Panc1 (cell line): ENCODE measurements around the gene ITIH6. TPM values are rescaled to one million over a fixed set of nuclear protein-coding genes. Genes with fewer than 3 reads are reported as not detected.

Experiments used
- ATAC-seq: fragments of 200-7000 bp; cut with Tn5 transposase; 2 replicates; pipeline ENCODE4 v1.9.1; 2020; ENCODE audit warnings: mild to moderate bottlenecking, moderate library complexity
- BruUV-seq: library from RNA; stranded (reverse); fragments of 400-500 nt; replicated peaks from 2 replicates; lab custom pipeline; 2021; lab: Mats Ljungman, UMichigan
- CTCF ChIA-PET: fragments of 300-600 bp; sonication (Branson Sonifier 250); formaldehyde crosslinking; loops from one replicate; lab custom pipeline; 2022; ENCODE audit warnings: antibody characterized with exemption; lab: Charles Lee
- POLR2A ChIA-PET: fragments of 300-600 bp; sonication (Branson Sonifier 250); formaldehyde crosslinking; loops from one replicate; lab custom pipeline; 2022; ENCODE audit warnings: antibody characterized with exemption; lab: Charles Lee
- DNase-seq: peaks from one replicate; pipeline ENCODE4 v3.0.0-alpha.2; 2010; ENCODE audit warnings: low read depth, low spot score
- H3K27ac ChIP-seq: 2 replicates; pipeline ENCODE4 v1.5.1; 2011; ENCODE audit warnings: mild to moderate bottlenecking, low read length, inconsistent platforms
- H3K27me3 ChIP-seq: fragments of 200-500 bp; sonication (Bioruptor generic); 2 replicates; pipeline ENCODE4 v1.6.0; 2014; ENCODE audit warnings: low read length, inconsistent platforms; ENCODE audit not compliant: control insufficient read depth, insufficient read depth
- H3K36me3 ChIP-seq: fragments of 200-500 bp; sonication (Bioruptor generic); 2 replicates; pipeline ENCODE4 v1.5.1; 2014; ENCODE audit warnings: inconsistent platforms, mild to moderate bottlenecking, low read length, moderate library complexity; ENCODE audit not compliant: control insufficient read depth, insufficient read depth
- H3K4me1 ChIP-seq: 2 replicates; pipeline ENCODE4 v1.5.1; 2011; ENCODE audit warnings: inconsistent platforms, mild to moderate bottlenecking, low read length, moderate library complexity; ENCODE audit not compliant: control insufficient read depth, insufficient read depth
- H3K4me3 ChIP-seq, 2 experiments: 2 replicates each; pipeline ENCODE4 v1.5.1; 2011 to 2012; ENCODE audit warnings: low read depth in 2 of 2, low read length in 2 of 2, mild to moderate bottlenecking in 2 of 2, inconsistent platforms in 1 of 2, moderate library complexity in 1 of 2
- H3K9me3 ChIP-seq: fragments of 200-500 bp; sonication (Bioruptor generic); 2 replicates; pipeline ENCODE4 v1.5.1; 2014; ENCODE audit warnings: low read depth, mild to moderate bottlenecking, inconsistent platforms, low read length, moderate library complexity; ENCODE audit not compliant: control insufficient read depth, insufficient read depth
- CTCF ChIP-seq: fragments of 450-650 bp; IDR thresholded peaks from 2 replicates; pipeline ENCODE4 v1.5.1; 2017; ENCODE audit warnings: mild to moderate bottlenecking
- POLR2AphosphoS5 ChIP-seq: IDR thresholded peaks from 2 replicates; pipeline ENCODE4 v1.6.1; 2012; ENCODE audit warnings: mild to moderate bottlenecking, low read depth, low read length, moderate library complexity
- REST ChIP-seq, 2 experiments: IDR thresholded peaks; 2 replicates each; pipeline ENCODE4 v1.6.1; 2011 to 2012; ENCODE audit warnings: low read depth in 2 of 2, control low read depth in 1 of 2, low read length in 1 of 2, mild to moderate bottlenecking in 1 of 2, moderate library complexity in 1 of 2; ENCODE audit not compliant: insufficient read depth in 1 of 2
- SIN3A ChIP-seq: IDR thresholded peaks from 2 replicates; pipeline ENCODE4 v1.6.1; 2012; ENCODE audit warnings: low read depth, mild to moderate bottlenecking, low read length, moderate library complexity, borderline replicate concordance; ENCODE audit not compliant: insufficient read depth
- TCF7L2 ChIP-seq: IDR thresholded peaks from 2 replicates; pipeline ENCODE4 v1.6.1; 2011; ENCODE audit warnings: mild to moderate bottlenecking, low read depth, low read length, inconsistent platforms
- in situ Hi-C: cut with HindIII; loops from 2 replicates; pipeline ENCODE4 v1.10.0; 2016; ENCODE audit warnings: low sequenced_read_pairs, low pct_unique_long_range_greater_than_20kb
- intact Hi-C: fragments of 100-400 bp; cut with micrococcal nuclease; formaldehyde crosslinking; loops from one replicate; pipeline ENCODE4 v1.10.0; 2022; ENCODE audit not compliant: unreplicated experiment
- total RNA-seq: library from RNA; stranded (reverse); gene quantifications from one replicate; pipeline ENCODE4 v1.2.1, GENCODE V29; 2021; ENCODE audit not compliant: unreplicated experiment

Gene ITIH6
- total RNA-seq, 1 experiment from 2014 or later, result not detected

- H3K4me3 ChIP-seq, result no peak overlapping the region
- POLR2A ChIA-PET, result no interaction called here
- no TSS peak for BruUV-seq
- no peak for ATAC-seq
- in situ Hi-C loops (no loop called here), intact Hi-C loops (no loop called here)
- TF ChIP-seq SIN3A (no peak), CTCF (no peak), POLR2AphosphoS5 (no peak), REST (IDR thresholded peaks at IDR 0.05; ENCODE audit: insufficient read depth in 1 of 2, low read depth in 2 of 2, low read length in 1 of 2) (no peak), TCF7L2 (no peak)
- no peaks in the 10 kb centered on the region for H3K4me1 ChIP-seq
- H3K27me3 ChIP-seq, result no peaks in the 10 kb centered on the region
- H3K9me3 ChIP-seq, result no peaks in the 10 kb centered on the region
- H3K36me3 ChIP-seq, result no peaks in the 10 kb centered on the region
- no peak for DNase-seq
- CTCF ChIA-PET, result no interaction called here
- H3K27ac ChIP-seq, result no peak overlapping the region
Measured at GRCh38 chrX:54714424-54714823, 83.6 kb downstream of the ITIH6 start.

- Histone ChIP-seq H3K27me3 (no peaks in the 10 kb centered on the region), H3K36me3 (no peaks in the 10 kb centered on the region), H3K9me3 (no peaks in the 10 kb centered on the region), H3K27ac (no peak overlapping the region), H3K4me1 (no peaks in the 10 kb centered on the region), H3K4me3 (no peak overlapping the region)
- no TSS peak for BruUV-seq
- POLR2A ChIA-PET, result no interaction called here
- in situ Hi-C loops, result no loop called here
- no peak for DNase-seq
- TF ChIP-seq REST (IDR thresholded peaks at IDR 0.05; ENCODE audit: insufficient read depth in 1 of 2, low read depth in 2 of 2, low read length in 1 of 2), result no peak
- no peak for TF ChIP-seq TCF7L2
- TF ChIP-seq CTCF, result no peak
- no peak for TF ChIP-seq POLR2AphosphoS5
- TF ChIP-seq SIN3A, result no peak
- CTCF ChIA-PET, result no interaction called here
- intact Hi-C loops, result no loop called here
- ATAC-seq, result no peak
Measured at GRCh38 chrX:54711735-54712134, 86.3 kb downstream of the ITIH6 start.
